Renal pelvis (tissue), 4 donors: ENCODE measurements around the gene EIF3F. TPM values are rescaled to one million over a fixed set of nuclear protein-coding genes. Genes with fewer than 3 reads are reported as not detected.

Experiments used
- DNase-seq: peaks from one replicate; pipeline ENCODE4 v3.0.0-alpha.2; 2013
- polyA plus RNA-seq, 3 donors: library from polyadenylated mRNA; unstranded; fragments of 120-200 nt; gene quantifications; one replicate each; pipeline ENCODE4 v1.2.1, GENCODE V29; 2013; ENCODE audit not compliant: insufficient read length in 3 of 3

Gene EIF3F
- polyA plus RNA-seq, 3 donors, result 295 to 370 (median 310) TPM

DNA sequence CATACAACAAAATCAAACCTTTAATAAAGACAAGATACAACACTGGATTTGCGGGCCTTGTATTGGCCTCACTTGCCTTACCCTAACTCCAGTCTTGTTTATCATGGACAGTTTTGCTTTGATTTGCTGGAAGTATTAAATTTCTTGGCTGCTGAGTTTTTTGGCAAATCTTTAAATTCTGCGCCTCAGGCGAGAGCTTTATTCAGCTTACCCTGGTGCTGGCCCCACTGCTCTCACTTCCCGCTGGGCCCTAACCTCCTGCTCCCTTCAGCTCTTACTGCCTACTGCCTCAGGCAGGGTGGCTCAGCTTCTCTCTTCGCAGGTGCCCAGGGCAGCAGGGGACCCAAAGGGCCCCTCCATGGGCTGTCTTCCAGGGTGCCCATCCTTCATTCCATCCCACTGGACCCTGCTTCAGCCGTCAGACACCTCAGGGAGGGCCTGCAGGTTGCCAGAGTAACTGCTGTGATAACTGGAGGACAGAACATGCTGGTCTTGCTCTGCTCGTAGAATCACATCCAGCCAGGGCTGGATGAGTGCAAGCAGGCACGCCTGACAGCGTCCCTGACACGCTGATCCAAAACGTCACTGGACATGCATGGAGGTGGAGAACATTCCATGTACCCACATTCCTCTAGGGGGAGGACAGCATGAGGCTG is 48.2 kb downstream of the EIF3F start:
- DNase-seq, result no peak

DNA sequence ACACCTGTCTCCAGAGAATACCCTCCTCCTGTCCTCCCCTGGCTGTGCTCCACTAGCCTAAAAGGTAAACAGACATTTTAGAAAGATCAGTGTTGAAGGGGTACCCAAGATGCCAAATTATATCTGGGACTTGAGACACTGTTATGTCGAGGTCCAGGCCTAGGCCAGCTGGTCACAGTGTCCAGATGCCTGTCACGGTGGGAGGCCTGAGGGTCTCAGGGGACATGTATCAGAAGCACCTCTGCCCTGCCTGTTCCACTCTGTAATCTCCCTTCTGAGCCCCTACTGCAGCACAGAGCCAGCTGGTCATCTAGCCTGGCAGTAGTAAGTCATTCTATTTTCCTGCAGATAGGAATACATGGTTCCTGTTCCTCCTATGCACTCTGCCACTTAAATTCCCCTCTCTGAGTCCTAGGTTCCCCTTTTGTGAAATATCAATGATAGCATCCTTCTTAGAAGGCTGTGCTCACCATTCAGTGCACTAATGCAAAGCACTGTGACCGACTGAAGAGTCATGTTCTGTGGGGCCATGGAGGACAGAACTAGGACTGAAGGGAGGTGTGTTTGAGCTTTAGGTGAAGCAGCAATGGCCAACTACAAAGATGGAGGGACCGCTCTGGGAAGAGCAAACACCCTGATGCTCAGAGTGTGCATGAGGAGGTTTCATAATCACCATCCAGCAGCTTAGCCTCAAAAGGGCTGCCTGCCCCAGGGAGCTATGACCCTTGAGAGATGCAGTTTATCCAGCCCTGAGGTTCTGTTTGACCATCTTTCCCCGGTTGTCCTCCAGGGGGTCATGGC is 49.1 kb downstream of the EIF3F start:
- DNase-seq, result no peak

DNA sequence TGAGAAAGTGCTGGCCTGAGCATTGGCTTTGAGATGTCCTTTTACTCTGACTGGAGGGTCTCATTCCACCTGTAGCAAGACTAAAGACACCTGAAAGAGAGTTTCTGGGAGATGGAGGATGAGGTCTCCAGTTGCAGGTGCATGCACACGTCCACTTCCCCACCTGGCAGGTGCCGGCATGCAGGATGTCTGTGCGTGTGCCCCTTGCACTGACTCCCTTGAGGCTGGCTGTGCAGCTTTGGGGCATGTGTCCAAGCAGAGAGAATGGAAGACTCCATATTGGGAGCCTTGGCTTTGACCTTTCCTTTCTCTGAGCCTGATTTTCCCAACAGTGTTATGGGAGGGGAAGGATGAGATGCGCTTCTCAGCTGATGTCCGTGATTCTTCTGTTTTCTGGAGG is 49.8 kb downstream of the EIF3F start:
- DNase-seq, result no peak

DNA sequence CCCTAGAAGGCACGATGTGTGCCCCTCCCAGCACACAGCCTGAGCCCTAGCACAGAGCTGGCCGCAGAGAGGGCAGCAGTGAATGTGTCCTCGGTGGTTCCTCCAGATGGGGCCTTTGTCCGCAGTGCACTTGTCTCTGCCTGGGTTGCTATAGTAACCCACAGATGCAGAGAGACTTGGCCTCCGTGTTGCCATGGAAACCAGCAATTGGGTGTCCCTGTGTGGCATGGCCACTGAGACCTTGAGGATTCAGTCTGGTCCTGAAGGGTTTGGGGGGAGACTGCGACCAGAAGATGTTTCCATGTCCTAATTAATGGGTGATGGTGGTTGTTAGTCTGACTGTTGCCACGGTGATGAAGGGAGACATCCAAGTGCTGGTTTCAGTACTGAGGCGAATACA is 51.3 kb downstream of the EIF3F start:
- no peak for DNase-seq

DNA sequence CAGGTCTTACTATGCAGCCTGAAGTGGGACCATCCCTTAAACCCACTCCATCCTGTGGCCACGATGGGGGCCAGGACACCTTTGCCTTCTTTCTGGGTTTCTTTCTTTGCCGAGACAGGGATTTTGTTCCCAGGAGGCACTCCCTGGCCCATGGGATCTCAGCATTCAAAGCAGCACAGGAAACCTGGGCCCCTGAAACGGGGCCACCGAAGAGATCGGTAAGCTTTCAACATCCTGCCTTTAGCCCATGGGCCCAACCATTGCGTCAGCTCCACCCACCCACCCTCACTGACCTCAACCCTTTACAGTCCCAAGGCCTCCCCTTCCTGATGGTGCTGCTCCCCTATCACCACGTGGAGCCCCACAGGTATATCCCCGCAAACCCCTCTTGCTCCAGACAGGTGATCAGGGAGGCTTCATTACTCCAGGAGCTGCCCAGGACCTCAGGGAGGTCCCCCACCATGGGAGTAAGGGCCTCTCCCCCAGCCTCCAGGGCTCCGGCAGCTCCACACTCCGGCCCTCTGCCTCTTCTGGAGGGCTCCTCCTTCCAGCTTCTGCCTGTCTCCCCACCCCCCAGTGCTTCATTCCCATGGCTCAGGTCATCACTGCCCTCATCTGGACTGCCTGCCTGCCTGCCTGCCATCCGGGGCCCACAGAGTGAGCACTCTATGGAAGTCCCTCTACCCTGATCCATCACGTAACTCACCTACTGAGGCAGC is 51.8 kb downstream of the EIF3F start:
- DNase-seq, result no peak

DNA sequence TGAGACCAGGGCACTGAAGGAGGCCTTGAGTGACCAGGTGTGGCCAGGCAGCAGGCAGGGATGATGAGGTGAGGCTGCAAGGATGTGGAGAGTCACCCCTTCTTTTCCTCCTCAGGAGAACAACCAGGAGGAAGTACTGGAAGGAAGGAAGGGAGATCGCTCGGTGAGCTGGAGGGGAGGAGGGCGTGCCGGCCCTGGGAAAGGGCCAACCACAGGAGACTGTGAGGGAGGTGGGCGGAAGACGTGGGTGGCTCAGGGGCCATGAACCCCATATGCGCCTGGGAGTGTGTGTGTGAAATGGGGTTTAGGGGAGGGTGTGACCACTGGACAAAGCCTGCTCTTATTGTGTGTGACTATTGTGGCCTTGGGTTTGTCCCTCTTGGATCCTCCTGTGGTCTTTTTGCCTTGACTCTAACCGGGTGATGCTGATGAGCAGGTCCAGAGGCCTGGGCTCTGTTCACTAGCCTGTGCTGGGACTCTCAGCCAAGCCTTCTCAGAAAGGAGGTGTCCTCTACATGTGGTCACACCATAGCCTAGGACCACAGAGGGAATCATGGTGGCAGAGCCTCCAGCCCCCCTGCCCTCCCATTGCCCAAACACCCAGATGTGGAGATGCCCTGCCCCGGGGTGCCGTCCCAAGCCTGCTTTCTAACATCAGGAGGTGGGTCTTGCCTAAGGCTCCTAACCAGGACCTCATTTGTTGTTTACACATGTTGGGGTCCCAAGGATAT is 52.6 kb downstream of the EIF3F start:
- DNase-seq, result no peak

DNA sequence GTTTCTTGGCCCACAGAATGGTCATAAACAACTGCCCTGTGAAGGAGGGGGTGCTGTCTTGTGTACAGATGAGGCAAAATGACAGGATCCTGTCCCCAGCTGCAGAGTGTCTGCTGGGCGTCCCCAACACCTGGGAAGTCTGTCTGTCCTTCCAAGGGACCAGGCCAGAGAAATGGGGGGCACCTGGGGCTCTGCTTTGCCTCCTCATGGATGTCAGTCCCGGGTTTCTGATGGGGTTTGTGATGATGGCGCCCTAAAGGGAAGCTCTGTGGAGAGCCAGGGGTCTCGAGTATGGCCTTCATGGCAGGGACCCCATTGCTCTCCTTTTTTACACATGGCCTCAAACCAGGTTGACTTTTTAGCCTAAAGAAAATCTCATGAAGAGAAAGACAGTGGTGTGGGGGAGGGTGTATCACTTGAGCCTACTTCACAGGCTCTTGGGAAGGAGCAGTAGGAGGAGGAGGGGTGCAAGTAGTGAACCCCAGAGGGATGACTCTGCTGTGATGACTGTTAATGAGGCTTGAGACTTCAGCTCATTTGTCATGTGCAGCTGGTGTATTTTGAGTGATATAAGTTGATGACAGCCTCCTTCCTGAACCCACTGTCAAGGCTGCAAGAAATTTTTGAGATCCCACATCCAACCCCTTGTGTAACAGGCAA is 53.3 kb downstream of the EIF3F start:
- DNase-seq, result no peak

DNA sequence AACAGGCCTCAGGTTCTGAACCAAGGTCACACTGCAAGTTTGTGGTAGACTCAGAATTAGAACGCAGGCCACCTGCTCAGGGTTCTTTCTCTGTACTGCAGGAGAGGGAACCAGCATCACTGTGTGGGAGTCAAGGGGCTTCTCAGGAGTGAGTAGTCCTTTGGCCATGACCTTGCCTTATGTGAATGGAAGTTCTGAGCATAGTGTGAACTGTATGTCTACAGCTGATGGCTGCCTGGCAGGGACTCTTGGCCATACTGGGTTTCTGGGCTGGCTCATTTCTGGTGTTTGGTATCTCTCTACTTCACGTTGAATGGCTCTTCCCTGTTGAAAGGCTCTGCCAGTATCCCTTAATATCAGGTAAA is 53.8 kb downstream of the EIF3F start:
- DNase-seq, result no peak

DNA sequence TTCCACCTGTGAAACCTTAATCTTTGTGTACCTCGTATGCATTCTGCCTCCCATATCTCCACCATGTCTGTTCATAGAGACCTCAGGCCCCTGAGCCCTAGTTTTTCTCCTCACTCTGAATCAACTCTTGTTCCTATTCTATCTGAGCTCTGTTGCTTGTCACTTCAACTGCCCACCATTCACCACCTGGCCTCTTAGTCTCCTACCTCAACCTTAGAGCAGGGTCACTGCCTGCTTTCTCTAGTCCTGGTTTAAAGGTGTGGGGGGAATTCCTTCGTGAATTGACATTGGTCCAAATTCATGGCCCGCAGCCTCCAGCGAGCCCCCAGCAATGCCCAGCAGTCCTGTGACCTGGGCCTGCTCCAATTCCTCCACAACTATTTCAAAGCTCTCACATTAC is 54.4 kb downstream of the EIF3F start:
- no peak for DNase-seq

DNA sequence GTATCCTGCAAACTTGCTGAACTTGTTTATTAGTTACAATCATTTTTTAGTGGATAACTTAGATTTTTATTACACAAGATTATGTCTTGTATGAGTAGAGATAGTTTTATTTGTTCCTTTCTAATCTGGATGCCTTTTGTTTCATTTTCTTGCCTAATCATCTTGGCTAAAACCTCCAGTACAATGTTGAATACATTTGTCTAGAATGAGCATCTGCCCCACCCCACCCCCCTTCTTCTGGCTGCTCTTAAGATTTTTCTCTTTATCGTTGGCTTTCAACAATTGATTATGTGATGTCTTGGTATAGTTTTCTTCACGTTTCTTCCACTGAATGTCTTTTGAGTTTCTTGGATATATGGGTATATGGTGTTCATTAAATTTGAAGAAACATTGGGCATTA is 56.6 kb downstream of the EIF3F start:
- DNase-seq, result no peak

DNA sequence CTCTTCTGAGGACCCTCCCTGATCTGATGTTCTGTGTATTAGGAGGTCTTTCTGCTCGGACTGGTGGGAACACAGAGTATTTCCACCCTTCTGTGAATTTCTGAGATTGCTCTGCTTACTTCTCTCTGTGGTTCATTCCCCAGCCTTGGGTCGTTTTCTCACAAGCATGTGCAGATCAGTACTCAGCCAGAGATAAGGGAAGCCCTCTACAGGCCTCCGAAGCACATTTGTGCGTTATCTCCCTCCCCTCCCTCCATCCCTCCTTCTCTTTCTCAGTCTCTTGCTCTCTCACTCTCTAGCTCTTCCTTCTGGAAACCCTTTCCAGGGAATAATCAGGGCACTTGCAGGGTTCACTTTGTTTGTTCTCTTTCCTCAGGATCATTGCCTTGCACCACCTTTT is 58.7 kb downstream of the EIF3F start:
- DNase-seq, result no peak

DNA sequence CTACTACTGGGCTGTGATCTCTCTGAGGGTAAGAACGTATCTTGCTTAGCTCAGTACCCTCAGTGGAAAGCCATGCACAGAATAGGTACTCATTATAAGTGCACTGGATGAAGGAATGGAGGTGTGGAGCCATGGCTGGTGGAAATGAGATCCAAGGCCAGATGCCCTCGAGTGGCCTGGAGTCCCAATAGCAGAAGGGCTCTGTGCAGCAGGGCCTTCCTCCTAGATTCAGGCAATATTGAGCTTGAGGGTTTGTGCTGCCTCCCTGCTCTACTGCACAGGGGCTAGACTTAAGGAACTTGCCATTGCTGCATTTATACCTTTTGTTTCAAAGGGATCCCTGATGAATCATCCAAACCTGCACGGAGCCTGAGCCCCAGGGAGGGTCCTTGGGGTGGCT is 60.2 kb downstream of the EIF3F start:
- DNase-seq, result no peak

DNA sequence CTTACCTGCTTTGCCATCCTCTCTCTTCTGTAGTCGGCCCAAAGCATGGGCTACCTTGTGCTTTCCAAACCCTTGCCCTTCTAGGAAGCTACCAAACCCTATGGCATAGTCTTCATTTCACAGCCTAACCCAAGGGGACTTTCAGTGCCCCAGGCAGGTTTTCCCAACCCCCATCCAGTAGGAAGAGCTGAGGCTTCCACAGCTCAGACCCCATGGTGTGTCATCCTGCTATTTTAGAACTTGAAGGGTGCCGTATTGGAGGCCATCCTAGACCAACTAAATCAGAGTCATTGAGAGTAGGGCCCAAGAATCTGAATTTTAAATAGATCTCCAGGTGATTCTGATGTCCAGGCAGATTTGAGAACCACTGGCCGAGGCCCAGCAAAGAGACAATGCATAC is 61.9 kb downstream of the EIF3F start:
- DNase-seq, result no peak

Other genes with a start within 250 kb of the EIF3F start
- not detected for gene OR5P2, start 190.4 kb upstream of the EIF3F start, polyA plus RNA-seq
- not detected for gene OR5P3, start 156.5 kb upstream of the EIF3F start, polyA plus RNA-seq
- not detected for gene OR10A6, start 56.1 kb upstream of the EIF3F start, polyA plus RNA-seq
- under 1 TPM in 2 of 3 donors, not detected in 1; 0.06 to 0.13 TPM for gene OR10A3, start 45.6 kb upstream of the EIF3F start, polyA plus RNA-seq
- gene NLRP10, start 21.9 kb upstream of the EIF3F start, polyA plus RNA-seq, result not detected
- 10 to 100 TPM; 24.7 to 26.2 (median 25.4) TPM for gene TUB, start 93.9 kb downstream of the EIF3F start, polyA plus RNA-seq
- gene RIC3, start 181.7 kb downstream of the EIF3F start, polyA plus RNA-seq, result 10 to 100 TPM; 10.9 to 19.1 (median 17.3) TPM